LoVo (cell line): Measurements from ENCODE around the gene HAGHL.
"Not testable (repeated sequence)": the region's sequence is repeated elsewhere in the genome, so short reads cannot be mapped to it uniquely, and the experiment has no call there.

Experiments used
- DNase-seq: peaks from one replicate; pipeline ENCODE4 v3.0.0-alpha.2; 2016; ENCODE audit warnings: low spot score

Gene HAGHL

GRCh38 chr16:774086-775001 lies 47.4 kb downstream of the HAGHL start:
- DNase-seq, result no peak

DNA sequence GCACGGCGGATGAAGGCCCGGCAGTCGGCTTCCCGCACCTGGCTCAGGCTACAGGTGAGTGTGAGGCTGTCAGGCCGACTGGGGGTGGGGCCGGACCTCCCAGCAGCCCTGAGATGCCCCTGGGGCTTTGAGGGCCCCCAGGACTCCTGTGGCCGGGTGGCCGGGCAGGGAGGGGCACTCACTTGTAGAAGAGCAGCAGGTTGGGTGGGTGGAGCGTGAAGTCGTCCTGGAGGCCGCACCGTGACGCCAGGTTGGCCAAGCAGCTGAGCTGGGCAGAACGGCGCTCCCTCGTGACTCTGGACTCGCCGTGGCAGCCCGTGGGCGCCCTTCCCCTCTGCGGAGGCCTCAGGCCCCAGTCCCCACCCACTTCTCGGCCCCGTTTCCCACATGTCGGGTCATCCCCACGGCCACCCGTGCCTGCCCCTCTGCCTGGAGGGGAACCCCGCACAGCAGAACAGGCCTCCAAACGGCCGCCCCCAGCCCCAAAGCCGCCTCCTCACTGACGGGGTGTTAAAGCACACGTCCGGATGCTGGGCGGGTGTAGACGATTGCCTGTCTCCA lies 48.4 kb downstream of the HAGHL start:
- DNase-seq, result no peak

DNA sequence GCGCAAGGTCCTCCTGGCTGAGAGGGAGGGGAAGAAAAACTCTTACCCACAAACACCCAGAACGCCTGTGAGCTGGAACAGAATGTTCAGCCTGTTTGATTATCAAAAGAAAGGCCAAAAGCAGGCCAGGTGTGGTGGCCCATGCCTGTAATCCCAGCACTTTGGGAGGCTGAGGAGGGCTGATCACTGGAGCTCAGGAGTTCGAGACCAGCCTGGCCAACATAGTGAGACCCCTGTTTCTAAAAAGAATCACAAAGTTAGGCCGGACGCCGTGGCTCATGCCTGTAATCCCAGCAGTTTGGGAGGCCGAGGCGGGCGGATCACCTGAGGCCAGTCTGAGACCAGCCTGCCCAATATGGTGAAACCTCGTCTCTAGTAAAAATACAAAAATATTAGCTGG lies 49.4 kb downstream of the HAGHL start:
- not testable (repeated sequence) for DNase-seq

GRCh38 chr16:776824-777223 lies 49.9 kb downstream of the HAGHL start:
- no peak for DNase-seq

- no peak for DNase-seq
These were observed 50.9 kb downstream of the HAGHL start for GRCh38 chr16:777826-778225.

DNA sequence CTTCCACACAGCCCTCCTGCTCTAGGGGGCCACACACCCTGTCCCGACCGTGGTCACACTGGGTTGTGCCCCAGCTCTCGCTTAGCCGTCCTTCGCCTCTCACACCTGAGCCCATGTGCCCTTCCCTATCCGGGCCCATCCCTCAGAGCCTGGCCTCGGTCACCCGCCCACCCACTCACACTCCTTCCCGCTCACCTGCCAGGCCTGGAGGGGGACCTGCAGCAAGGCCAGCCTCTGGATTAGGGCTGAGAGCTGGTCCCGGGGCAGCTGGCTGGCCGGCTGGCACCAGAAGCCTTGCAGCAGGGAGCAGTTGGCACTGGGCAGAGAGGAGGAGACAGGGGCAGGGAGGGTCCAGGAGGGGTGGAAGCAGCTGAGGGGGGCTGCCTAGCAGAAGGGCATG lies 51.5 kb downstream of the HAGHL start:
- no peak for DNase-seq

DNA sequence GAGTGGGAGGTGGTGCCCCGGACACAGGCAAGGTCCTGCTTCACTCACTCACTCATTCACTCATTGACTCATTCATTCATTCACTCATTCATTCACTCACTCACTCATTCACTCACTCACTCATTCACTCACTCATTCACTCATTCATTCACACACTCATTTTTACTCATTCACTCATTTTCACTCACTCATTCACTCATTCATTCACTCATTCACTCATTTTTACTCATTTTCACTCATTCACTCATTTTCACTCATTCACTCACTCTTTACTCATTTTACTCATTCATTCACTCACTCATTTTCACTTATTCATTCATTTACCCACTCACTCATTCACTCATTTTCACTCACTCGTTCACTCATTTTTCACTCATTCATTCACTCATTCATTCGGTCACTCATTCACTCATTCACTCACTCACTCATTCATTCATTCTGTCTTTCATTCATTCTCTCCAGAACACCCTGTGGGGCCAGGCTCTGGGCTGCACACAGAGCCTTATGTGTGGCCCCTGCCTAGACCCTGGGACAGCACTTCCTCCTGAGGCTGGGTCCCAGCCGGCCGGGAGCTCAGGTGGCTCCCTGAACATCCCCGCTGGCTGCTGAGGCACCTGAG lies 52.1 kb downstream of the HAGHL start:
- DNase-seq, result no peak
